Esophagus squamous epithelium (tissue), 4 donors: ENCODE results near the gene BABAM2.

Source experiments
- POLR2A ChIP-seq, 4 donors: fragments of 450-650 bp; IDR thresholded peaks; one replicate each; pipeline ENCODE4 v1.6.1; 2017; ENCODE audit warnings: antibody characterized with exemption in 4 of 4, mild to moderate bottlenecking in 4 of 4, moderate library complexity in 3 of 4
- TF ChIP-seq, protein P1 (sequence below), 6 experiments: fragments of 450-650 bp in 4 of 6; fragments of 200-600 bp in 2 of 6; sonication (generic) in 2 of 6; IDR thresholded peaks; one replicate each; pipeline ENCODE4 v1.5.1; 2016 to 2019; ENCODE audit warnings: antibody characterized with exemption in 6 of 6, mild to moderate bottlenecking in 4 of 6, moderate library complexity in 4 of 6

DNA sequence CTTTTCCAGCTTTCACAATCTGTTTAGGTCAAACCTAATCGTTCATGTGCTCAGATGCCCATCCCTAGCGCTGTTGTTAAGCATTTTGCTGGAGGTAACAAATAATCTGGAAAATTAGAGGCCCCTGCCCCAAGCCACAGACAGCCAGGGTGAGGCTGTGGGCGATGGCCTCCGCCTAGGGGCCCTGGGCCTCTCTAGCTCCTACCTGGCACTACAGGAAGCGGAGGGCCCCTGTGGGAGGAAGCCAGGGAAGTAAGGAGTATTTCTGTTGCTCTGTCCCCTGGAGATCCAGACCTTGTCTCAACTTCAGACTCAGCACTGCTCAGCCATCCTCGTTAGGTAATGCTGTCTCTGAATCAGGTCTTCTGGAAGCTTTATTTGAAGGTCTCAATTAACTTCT is 489.7 kb downstream of the BABAM2 start:
- TF ChIP-seq, protein P1, sequence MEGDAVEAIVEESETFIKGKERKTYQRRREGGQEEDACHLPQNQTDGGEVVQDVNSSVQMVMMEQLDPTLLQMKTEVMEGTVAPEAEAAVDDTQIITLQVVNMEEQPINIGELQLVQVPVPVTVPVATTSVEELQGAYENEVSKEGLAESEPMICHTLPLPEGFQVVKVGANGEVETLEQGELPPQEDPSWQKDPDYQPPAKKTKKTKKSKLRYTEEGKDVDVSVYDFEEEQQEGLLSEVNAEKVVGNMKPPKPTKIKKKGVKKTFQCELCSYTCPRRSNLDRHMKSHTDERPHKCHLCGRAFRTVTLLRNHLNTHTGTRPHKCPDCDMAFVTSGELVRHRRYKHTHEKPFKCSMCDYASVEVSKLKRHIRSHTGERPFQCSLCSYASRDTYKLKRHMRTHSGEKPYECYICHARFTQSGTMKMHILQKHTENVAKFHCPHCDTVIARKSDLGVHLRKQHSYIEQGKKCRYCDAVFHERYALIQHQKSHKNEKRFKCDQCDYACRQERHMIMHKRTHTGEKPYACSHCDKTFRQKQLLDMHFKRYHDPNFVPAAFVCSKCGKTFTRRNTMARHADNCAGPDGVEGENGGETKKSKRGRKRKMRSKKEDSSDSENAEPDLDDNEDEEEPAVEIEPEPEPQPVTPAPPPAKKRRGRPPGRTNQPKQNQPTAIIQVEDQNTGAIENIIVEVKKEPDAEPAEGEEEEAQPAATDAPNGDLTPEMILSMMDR (IDR thresholded peaks at IDR 0.05), result no peak
- TF ChIP-seq POLR2A (IDR thresholded peaks at IDR 0.05), result no peak
